GM12878 (cell line): Measurements from ENCODE around the gene LTB4R.

Experiments
- POLR2AphosphoS5 ChIP-seq: IDR thresholded peaks from 2 replicates; pipeline ENCODE4 v1.6.1; 2011; ENCODE audit warnings: mild to moderate bottlenecking, low read length, inconsistent platforms
- SUPT20H ChIP-seq: IDR thresholded peaks from 2 replicates; pipeline ENCODE4 v1.6.1; 2011; ENCODE audit warnings: low read depth, mild to moderate bottlenecking, low read length, moderate library complexity, borderline replicate concordance; ENCODE audit not compliant: control insufficient read depth

GRCh38 chr14:24304019-24304387, 7.3 kb upstream of the LTB4R start:
- TF ChIP-seq SUPT20H (no peak), POLR2AphosphoS5 (no peak)
